Limb (tissue), 2 donors: ENCODE results near the gene IQCK.

Source experiments
- DNase-seq, 2 donors: peaks; one replicate each; pipeline ENCODE4 v3.0.0-alpha.2; 2016; ENCODE audit errors: extremely low spot score in 2 of 2

The IQCK gene

DNA sequence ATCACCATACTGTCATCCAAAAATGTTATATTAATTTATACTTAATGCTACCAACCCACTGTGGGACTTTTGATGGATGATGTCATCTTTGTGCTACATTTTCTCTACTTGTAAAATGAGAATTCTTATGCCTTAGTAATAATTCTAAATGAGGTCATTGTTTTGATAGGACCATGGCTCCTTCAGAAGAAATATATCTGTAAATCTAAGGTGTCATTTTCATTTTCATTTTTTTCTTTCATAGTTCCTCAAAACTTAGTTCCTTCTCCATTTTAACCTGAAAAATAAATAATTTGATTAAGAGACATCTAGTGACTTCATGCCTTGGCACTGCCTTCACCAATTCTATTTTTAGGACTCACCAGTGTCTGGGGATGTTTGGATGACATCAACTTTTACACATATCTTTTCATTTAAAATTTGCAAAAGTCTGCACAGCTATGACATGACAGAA lies 117.9 kb downstream of the IQCK start:
- DNase-seq = no peak

DNA sequence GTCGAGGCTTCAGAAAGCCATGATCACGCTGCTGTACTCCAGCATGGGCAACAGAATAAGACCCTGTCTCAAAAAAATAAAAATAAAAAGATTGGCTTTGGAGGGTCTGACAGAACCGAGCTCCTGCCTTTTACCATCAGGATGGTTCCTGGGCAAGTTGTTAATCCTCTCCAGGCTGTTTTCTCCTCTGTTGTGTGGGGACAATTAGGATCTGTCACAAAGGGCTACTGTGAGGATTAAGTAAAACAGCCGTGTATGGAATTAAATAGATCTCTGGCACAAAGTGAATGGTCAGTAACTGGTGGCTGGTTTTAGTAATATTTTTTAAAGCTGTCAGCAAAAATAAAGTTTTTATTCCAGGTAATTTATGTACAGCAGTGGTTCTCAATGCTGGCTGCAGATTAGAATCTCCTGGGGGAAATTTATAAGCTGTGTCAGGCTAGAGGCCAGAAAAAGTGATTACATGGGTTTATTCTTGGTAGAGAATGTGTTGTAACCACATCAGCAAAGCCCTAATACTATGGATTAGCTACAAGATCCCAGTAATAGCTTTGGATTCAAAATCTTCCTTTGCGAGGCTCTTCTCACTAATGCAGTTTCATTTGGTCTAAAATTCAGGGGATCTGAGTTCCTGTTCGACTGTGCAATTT lies 119.4 kb downstream of the IQCK start:
- DNase-seq = no peak

DNA sequence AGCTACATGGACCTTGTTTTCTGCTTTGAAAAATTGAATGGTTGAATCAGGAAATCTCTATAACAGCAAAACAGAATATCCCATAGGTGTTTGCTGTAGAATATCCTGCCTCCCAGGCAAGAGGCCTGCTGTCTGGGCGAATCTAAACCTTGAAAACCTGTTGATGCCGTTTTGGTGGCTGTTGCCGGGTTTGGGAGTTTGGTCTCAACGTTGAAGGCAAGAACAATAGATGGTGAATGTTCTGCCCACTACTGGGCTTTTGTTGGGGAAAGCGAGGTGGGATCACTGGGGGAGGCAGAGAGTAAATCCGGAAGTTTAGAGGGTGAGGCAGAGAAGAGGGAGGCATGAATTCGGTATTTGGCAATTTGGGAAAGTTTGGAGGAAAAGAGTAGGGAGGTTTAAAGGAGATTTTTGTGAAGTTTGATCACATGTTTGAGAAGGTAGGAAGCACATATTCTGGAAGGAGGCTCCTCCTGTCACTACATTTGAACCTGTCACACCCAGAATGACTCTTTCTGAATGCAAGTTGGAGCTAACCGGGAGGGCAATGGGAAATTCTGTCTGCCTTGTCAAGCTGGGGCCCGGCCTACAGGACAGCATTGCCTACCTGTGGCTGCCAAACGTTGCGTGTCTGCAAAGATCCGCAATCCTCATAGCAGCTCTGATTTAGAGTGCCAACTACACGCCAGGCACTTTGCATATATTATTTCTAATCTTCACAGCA lies 120.1 kb downstream of the IQCK start:
- DNase-seq = no peak

DNA sequence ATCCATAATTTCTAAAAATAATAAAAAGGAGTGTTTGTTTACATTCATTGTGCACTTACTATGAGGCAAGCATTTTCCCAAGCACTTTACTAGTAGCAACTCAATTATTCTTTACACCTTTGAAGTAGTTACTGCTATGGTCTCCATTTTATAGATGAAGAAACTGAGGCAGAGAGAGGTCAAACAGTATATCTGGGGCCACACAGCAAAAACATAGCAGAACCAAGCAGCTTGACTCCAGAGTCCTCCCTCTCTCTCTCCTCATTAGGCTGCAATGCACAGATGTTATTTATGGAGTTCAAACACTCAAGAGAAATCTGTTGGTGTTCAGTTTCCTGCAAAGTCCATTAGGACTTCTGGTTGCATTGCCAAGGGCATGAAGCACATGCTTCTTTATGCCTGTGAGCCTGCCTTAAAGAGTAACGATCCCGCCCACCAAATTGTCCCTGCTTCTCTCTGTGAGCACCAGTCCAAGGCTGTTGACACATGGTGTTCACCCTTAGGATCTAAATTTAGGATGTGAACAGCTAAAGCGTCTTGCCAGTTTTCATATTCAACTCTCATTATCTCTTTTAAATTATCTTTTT lies 122.5 kb downstream of the IQCK start:
- no peak for DNase-seq

DNA sequence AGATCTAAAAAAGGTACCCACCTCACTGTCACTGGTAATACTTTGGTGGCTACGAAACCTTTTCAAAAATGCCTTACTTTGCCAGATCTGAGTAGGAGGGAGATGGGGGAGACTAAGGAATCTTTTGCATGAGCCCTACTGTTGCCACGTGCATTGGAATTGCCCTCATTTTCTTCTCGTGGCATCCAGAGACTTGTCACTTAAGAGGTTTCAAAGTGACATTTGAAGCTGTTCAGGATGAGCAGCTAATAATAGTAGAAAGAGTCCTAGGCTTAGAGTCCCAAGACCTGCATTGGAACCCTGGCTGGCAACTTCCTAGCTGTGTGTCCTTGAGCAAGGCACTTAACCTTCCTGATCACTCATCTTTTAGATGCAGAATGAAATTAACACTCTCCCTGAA lies 123.1 kb downstream of the IQCK start:
- no peak for DNase-seq

DNA sequence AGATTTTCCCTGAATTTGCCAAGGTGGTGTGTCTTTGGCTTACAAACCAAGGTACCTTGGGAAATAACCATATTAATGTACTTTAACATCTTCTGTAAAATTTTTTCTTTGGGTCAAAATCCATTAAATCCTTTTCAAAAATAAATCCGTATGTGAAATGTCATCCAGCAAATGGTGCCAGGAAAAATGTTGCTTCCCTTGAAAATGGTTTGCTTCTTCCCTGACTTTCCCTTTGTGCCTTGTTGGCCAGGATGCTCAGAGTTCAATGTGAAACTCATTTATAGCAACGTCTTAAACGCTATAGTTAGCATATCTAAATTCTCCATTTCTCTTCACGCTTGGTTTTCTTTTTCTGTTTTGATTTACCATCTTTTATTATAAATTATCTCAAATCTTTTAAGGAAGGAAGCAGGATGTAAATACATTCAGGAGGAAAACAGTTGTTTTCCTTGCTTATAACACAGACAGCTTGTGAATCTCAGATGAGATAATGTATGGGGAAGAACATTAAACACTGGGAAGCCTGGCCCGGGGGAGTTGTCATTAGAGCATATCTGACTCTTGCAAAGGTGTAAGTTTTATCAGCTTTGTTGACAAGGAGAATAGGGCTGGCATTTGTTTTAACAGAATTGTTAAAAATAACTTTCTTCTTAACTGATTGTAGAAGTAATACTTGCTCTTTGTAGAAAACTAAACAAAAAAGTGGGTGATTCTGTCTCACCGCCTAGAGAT lies 124.5 kb downstream of the IQCK start:
- DNase-seq = no peak

DNA sequence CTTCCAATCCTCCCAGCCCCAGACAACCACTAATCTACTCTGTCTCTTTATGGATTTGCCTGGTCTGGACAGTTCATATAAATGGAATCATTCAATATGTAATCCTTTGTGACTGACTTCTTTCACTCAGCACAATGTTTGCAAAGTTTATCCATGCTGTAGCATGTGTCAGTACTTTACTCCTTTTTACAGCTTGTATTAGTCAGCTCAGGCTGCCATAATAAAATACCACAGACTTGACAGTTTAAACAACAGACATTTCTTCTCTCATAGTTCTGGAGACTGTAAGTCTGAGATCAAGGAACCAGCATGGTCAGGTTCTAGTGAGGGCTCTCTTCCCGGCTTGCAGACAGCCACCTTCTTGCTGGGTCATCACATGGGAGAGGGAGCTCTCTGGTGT lies 125.3 kb downstream of the IQCK start:
- no peak for DNase-seq

DNA sequence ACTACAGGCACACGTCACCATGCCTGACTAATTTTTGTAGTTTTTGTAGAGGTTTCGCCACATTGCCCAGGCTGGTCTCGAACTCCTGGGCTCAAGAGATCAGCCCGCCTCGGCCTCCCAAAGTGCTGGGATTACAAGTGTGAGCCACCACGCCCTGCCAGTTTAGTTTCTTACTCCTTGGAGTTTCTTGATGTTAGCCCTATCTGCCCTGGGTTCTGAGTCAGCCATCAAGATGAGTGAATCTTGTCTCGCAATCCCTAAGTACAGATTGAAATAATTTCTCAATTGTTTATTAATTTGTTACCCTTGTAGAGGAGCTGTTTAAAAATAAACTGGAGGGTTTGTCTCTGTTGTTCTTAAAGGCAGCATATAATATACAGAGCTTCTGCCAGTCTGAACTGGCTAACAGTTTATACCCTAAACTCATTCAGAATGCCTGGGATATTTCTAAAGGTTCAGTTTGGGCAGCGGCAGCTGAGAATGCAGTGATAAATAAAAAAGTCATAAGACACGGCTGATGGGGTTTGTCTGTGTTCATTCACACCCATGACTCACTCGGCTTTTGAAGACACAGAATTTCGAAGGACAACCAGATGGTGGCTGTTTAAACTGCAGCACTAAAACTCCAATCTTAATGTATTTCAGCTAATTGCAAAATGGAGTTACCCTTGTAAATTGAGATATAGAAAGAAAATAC lies 127.0 kb downstream of the IQCK start:
- DNase-seq = no peak

DNA sequence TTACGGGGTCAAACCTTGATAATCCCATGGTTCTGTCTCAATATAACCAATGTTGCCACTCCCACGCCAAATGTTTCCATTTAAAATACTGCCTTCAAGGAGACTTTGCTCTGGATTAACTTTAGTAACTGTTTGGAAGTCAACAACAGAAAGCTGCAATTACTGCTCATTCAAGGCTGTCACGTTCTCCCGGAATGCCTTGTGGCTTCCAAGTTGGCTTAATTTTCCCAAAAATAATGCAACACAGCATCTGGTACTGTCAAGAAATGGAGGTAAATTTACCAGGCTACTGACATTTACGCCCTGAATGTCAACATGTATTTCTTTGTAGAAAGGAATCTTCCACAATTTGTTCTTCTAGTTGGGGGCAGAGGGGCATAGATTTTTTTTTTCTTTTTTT lies 128.4 kb downstream of the IQCK start:
- no peak for DNase-seq

DNA sequence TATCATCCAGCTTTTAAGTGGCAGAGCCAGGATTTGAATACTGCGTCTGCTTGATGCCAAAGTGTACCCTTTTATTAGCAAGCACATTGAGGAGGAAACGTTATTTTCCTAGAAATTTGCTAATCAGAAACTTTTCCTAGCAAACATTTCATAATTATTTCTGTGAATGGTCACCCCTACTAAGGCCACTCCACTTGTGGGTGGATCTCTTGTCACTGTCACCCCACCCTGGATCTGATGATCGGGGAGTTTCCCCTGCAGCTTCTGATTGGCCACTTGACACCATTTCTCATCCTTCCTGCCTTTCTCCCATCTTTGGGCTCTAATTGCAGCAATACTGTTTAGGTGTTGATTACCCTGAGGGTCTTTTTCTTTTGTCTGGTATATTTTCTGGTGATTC lies 130.7 kb downstream of the IQCK start:
- DNase-seq = no peak

DNA sequence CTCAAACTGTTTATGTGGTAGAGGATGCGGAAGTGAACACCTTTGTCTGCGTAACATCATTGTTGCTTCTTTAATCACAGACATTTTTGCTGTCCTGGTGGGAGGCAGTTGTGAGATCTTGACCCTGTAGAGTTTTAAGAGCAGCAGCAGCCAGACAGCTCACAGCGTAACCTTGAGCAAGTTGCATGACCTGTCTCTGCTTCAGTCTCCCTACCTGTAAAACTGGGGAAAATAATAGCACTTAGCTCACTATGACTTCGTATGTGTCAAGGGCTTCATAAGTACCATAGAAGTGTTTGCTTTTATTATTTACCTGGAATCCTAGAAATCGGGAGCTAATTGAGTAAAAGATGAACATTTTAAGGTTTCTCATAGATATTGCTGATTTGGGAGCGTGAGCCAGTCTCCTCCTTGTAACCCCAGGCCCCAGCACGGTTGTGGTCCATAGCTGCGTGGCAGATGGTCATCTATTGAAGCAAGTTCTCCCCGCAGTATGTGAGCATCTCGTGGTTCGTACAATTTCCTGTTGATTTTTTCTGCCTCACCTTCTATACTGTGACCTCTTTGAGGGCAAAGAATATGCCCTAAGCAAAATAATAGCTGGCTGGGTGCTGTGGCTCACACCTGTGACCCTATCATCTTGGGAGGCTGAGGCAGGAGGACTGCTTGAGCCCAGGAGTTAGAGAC lies 132.2 kb downstream of the IQCK start:
- no peak for DNase-seq

DNA sequence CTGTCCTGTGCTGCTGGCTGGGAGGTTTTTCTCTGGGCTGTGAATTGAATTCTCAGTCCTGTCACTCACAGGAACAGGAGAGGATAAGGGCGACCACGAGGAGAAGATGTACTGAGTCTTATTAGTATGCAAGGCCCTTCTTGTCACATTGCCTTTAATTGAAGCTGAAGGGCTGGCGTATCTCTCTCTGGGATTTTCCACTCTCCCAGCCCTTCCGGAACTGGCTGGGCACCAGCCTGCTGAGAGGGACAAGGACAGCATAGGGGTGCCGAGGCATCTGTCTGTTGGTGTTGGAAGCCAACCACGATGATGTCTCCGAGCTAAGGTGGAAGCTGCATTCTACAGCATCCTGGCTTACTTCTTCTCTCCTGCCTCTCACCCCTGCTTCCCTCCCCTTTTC lies 133.4 kb downstream of the IQCK start:
- no peak for DNase-seq

DNA sequence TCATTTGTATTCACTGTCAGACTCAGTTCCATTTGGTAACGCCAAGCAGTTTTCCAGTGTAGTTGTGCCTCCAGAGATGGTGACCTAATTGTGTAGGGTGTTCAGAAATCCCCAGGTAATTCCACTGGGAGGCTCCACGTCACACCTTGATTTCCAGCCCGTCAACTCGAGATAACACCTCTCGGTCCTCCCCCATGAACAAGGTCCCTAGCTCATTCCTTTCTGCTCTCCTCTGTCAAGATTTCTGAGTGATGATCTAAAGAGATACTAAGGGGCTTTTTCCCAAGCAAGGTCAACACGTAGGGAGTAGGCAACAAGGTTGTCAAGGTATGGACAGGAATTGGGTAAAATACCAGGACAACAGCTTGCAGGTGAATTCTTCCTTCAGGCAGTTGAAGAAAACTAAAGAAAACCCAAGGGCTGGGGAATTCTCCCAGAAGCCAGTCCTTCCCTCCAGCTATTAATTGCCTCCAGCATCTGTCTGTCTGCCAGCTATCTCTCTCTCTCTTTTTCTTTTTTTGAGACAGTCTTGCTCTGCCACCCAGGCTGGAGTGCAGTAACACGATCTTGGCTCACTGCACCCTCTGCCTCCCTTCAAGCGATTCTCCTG lies 135.2 kb downstream of the IQCK start:
- no peak for DNase-seq

DNA sequence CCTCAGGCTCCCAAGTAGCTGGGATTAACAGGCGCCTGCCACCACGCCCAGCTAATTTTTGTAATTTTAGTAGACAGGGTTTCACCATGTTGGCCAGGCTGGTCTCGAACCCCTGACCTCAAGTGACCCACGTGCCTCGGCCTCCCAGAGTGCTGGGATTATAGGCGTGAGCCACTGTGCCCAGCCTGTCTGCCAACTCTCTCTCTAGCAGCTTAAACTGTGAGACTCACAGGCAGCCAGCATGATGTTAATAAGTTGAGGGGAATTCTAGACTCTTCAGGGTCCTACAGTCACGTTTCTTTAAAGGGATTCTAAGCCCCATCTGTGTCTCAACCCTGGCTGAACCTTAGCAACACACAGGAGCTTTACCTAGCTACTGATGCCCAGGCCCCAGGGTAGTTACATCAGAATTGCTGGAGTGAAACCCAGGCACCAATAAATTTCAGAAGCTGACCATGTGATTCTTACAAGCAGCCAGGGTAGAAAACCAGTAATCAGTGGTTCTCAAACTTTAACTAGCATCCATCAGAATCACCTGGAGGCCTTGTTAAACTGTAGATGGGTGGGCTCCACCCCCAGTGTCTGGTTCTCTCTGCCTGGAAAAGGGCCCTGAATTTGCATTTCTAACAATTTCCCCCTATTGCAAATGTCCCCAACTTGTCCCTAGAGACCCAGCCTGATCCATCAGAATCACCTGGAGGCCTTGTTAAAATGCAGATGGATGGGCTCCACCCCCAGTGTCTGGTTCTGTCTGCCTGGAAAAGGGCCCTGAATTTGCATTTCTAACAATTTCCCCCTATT lies 135.9 kb downstream of the IQCK start:
- no peak for DNase-seq

DNA sequence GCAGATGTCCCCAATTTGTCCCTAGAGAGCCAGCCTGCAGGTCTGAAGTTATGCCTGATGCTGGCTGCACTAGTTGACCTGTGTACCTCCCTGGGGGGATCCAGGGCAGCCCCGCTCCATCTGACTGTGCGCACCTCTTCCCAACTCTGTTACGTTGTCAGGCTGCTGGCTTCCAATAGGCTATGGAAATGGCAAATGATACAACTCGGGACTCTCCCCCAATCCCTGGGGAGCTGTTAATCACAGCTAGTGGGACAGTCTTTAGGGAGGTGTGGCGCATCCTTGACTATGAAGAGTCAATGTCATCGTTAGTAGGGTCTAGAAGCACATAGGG lies 136.4 kb downstream of the IQCK start:
- DNase-seq = no peak

DNA sequence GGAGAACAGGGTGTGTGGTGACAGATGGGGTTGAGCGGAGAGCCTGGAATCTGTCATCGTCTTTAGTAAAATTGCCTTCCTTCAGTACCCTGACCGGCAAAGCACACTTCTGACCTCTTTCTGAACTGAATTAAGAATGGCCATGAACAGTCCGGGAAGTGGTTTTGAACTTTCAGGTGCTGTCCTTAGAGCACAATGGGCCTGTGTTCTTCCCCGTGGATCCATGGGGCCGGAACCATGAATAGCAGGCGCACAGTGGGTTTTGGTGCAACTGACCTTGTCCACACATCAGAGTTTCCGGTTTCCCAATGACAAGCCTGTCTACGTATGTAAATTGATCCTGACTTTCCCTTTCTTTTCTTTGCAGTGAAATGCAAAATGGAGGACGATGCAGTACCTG lies 138.0 kb downstream of the IQCK start:
- DNase-seq = no peak

DNA sequence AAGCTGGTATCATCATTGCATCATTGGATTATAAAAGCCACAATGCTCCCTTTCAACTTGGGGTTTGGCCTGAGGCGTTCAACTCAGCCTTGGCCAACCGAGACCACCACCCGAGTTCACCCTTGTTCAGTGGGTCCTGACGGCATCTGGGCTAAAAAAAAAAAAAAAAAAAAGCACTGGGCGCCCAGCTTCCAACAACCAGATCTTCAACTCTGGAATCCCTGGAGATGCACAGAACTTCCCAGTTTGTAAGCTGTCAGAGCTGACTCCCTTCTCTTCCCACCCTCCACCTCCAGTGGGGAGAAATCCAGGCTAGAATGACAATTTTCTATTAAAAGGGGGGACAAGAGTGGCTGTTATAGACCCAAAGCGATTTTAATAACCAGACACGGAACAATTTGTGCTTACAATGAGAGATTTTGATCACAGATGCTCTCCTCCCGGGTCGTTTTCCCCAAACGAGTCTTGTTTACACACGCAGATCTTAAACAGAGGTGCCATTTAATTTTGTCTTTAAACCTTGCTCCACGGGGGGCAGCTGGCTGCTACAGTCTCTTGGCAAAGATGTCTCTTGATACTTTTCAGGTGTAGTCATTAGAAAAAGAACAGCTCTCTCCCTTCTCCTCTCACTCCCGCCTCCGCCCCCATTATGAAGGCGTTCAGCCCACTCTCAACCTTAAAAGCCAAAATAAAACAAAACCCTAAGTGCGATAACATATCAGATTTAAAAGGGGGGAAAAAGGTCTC lies 139.7 kb downstream of the IQCK start:
- no peak for DNase-seq

DNA sequence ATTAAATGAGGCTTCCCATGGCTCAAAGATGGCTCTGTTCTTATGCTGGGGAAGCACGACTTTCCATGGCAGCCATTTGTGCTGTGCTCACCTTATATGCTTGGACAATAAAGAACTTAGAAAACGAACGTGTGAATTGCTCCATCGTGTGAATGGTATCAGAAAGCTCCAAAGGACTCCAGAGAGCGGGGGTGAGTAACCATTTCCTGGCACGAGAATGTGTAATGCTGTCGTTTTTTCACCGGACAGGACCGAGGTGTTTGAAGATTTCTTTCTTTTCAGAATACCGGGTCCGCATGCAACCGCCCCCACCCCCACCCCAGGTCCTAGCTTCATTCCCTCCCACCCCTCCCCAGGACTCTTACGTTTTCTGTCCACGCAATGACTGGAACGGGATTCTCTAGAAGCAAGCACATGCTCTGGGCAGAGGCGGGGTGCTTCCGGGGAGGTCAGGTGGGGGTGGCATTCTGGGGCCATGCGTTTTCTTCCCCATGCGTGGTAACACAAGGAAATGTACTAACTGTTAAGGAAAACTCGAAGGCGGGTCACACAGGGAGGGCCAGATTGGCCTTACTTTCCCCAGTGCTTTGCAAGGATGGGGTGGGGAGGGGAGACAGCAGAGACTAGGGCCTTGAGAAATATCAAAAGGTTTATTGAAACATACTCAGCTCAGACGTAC lies 140.4 kb downstream of the IQCK start:
- no peak for DNase-seq

DNA sequence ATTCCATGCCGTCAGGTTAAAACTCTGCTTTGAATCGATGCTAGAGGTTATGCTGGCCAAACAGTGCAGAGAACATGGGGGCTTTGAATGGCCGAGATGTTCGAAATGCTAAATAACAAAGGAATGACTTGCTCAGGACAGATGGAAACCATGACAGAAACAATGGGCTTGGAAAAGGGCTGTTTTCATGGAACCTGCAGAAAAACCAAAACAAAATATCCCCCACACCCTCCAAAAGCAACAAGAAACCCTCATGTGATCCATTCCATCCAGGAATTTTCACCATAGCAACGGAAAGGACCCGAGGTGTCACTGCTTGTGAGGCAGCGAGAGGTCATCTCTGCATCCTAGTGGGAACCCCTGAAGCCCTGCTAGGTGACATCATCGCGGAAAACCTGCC lies 141.1 kb downstream of the IQCK start:
- DNase-seq = no peak
